Forelimb muscle (tissue), 1 donor: Measurements from ENCODE around the gene RASAL3. TPM values are rescaled to one million over a fixed set of nuclear protein-coding genes. Genes with fewer than 3 reads are reported as not detected.
"Not testable (repeated sequence)": the region's sequence is repeated elsewhere in the genome, so short reads cannot be mapped to it uniquely, and the experiment has no call there.

Experiments used
- DNase-seq: peaks from one replicate; pipeline ENCODE4 v3.0.0-alpha.2; 2013; ENCODE audit warnings: low read depth
- polyA plus RNA-seq: library from polyadenylated mRNA; unstranded; fragments of 120-200 nt; gene quantifications from one replicate; pipeline ENCODE4 v1.2.1, GENCODE V29; 2013; ENCODE audit not compliant: insufficient read length

The RASAL3 gene
- polyA plus RNA-seq, 1 donor = 0.90 TPM

GRCh38 chr19:15473821-15474220 is 9.5 kb upstream of the RASAL3 start:
- not testable (repeated sequence) for DNase-seq

- no peak for DNase-seq
These were observed 7.3 kb upstream of the RASAL3 start for GRCh38 chr19:15471639-15472101.

GRCh38 chr19:15469513-15470297 is 5.4 kb upstream of the RASAL3 start:
- DNase-seq = no peak

GRCh38 chr19:15468675-15469512 is 4.5 kb upstream of the RASAL3 start:
- no peak for DNase-seq

- no peak for DNase-seq
These were observed 3.4 kb upstream of the RASAL3 start for GRCh38 chr19:15467734-15468214.

- DNase-seq = no peak
These were observed 2.7 kb upstream of the RASAL3 start for GRCh38 chr19:15466851-15467733.

- DNase-seq = no peak
These were observed 428 bp downstream of the RASAL3 start for GRCh38 chr19:15463861-15464371.

GRCh38 chr19:15461694-15462093 is 2.6 kb downstream of the RASAL3 start:
- DNase-seq = no peak

GRCh38 chr19:15457701-15458484 is 6.5 kb downstream of the RASAL3 start:
- DNase-seq = no peak

GRCh38 chr19:15456871-15457700 is 7.3 kb downstream of the RASAL3 start:
- DNase-seq = no peak

- no peak for DNase-seq
These were observed 7.9 kb downstream of the RASAL3 start for GRCh38 chr19:15456441-15456840.

- DNase-seq = no peak
These were observed 8.3 kb downstream of the RASAL3 start for GRCh38 chr19:15455996-15456395.

- DNase-seq = no peak
These were observed 10.2 kb downstream of the RASAL3 start for GRCh38 chr19:15453906-15454860.

- no peak for DNase-seq
These were observed 11.2 kb downstream of the RASAL3 start for GRCh38 chr19:15453091-15453578.

GRCh38 chr19:15452111-15453047 is 12.0 kb downstream of the RASAL3 start:
- DNase-seq = no peak

- no peak for DNase-seq
These were observed 13.8 kb downstream of the RASAL3 start for GRCh38 chr19:15450528-15450890.
